IgD-negative memory B cell (primary cell): ENCODE measurements around the gene TRERF1. TPM values are rescaled to one million over a fixed set of nuclear protein-coding genes. Genes with fewer than 3 reads are reported as not detected.

Source experiments
- H3K27ac Mint-ChIP-seq, 3 donors: one replicate each; pipeline ENCODE4 v1.8.0; 2020 to 2022; ENCODE audit warnings: mild to moderate bottlenecking in 3 of 3, mixed read lengths in 3 of 3, moderate library complexity in 1 of 3
- H3K27me3 Mint-ChIP-seq: one replicate; pipeline ENCODE4 v1.8.0; 2021; ENCODE audit warnings: mixed read lengths
- H3K36me3 Mint-ChIP-seq: one replicate; pipeline ENCODE4 v1.8.0; 2020; ENCODE audit warnings: mild to moderate bottlenecking, mixed read lengths
- H3K4me1 Mint-ChIP-seq, 3 donors: one replicate each; pipeline ENCODE4 v1.8.0; 2020 to 2022; ENCODE audit warnings: mixed read lengths in 3 of 3, mild to moderate bottlenecking in 1 of 3
- H3K4me3 Mint-ChIP-seq, 4 donors: one replicate each; pipeline ENCODE4 v1.8.0; 2020 to 2022; ENCODE audit warnings: mild to moderate bottlenecking in 4 of 4, mixed read lengths in 4 of 4, moderate library complexity in 3 of 4
- H3K9me3 Mint-ChIP-seq, 3 donors: one replicate each; pipeline ENCODE4 v1.8.0; 2020 to 2021; ENCODE audit warnings: mixed read lengths in 3 of 3, mild to moderate bottlenecking in 1 of 3
- polyA plus RNA-seq: library from polyadenylated mRNA; unstranded; fragments of 300-500 nt; fragmentation: Illumina TruSeq; gene quantifications from one replicate; pipeline ENCODE4 v1.2.3, GENCODE V29; 2021

Gene TRERF1
- polyA plus RNA-seq, 1 donor from 2014 or later: 1.6 TPM

DNA sequence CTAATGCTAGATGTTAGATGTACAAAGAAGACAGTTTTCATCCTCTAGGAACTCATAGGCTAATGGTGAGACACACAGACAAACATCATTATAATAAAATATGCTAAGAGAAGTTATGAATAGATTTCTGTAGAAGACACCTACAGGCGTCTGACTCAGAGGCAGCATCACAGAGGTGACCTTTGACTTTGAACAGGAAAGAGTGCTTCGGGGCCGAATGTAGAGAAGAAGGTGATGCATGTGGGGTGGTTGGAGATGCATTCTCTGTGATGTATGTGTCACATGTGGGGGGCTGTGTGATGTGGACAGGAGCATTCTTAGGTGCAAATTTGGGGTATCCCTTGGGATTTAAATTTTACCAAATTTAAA is 271.8 kb downstream of the TRERF1 start:
- H3K36me3 Mint-ChIP-seq: peaks cover 2% of the 10 kb centered on the region
- no peaks in the 10 kb centered on the region for H3K9me3 Mint-ChIP-seq
- peaks cover 0 to 2% (median 0%) of the 10 kb centered on the region in 3 donors for H3K4me1 Mint-ChIP-seq
- H3K27ac Mint-ChIP-seq: no peak overlapping the region
- peaks cover 2% of the 10 kb centered on the region for H3K27me3 Mint-ChIP-seq
- no peak overlapping the region for H3K4me3 Mint-ChIP-seq

DNA sequence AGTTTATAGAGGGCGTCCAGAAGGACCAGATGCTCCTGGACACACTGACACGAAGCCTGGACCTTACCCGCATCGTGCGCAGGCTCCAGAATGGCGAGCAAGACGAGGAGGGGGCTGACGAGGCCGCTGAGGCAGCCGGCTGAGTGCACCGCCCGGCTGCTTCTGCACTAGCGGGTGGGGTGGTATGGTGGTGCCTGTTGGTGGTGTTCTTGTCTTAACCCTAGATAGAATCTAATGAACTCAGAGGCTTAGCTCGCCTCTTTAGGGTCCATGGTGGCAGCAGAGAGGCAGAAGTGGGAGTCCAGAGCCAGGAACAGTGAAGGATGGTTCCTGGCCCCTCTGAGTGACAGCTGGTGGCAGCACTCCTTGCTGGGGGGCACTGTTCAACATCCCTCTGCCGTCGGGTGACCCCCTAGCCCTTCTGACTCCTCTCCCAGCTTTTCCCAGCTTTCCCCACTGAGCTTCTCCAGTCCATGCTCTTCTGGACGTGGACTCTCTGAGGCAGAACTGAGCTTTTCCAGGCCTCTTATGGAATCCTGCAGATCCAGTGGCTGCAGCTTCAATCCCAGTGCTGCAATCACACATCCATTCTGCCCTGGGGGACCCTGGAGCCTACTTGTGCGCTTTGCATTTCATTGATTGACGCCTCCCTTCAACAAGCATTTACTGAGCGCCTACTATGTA is 272.3 kb downstream of the TRERF1 start:
- no peak overlapping the region for H3K27ac Mint-ChIP-seq
- H3K27me3 Mint-ChIP-seq: peaks cover 2% of the 10 kb centered on the region
- H3K36me3 Mint-ChIP-seq: peaks cover 2% of the 10 kb centered on the region
- H3K9me3 Mint-ChIP-seq: no peaks in the 10 kb centered on the region
- H3K4me1 Mint-ChIP-seq: peaks cover 0 to 2% (median 0%) of the 10 kb centered on the region in 3 donors
- H3K4me3 Mint-ChIP-seq: no peak overlapping the region

DNA sequence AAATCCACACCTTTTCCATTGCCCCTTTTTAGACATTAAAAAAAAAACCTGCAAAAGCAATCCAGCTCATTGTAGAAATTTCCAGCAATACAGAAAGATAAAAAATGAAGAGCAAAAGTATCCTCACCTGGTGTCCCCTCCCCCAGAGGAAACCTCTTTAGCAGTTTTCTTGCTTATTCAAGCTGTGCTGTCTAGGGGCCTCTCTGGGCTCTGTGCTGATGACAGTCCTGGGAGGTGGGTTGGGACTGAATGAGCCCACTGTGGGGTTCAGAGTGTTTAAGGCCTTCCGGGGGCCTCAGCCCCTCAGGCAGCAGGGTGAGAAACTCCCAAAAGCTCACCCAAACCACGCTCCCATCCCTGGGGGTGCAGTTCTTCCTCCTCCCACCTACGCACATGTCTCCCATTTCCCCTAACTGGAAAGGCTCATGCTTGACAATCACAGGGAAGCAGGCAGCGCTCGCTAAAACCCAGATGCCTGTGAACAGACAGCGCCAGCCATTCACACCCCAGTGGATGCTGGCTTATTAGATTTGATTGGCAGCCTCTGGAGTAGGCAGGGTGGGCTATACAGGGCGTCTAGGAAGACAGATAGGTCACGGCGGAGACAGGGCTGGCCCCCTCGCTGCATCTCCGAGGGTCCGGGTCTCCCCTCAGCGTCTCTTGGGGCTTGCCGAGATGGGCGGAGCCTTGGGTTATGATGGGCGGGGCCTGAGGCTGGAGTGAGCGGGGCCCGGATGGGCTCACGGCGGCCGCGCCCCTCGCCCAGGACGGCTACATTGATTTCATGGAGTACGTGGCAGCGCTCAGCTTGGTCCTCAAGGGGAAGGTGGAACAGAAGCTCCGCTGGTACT is 274.0 kb downstream of the TRERF1 start:
- no peak overlapping the region for H3K27ac Mint-ChIP-seq
- peaks cover 2% of the 10 kb centered on the region for H3K27me3 Mint-ChIP-seq
- peaks cover 0 to 2% (median 0%) of the 10 kb centered on the region in 3 donors for H3K4me1 Mint-ChIP-seq
- H3K4me3 Mint-ChIP-seq: peak overlapping the region in 1 of 4 donors; percentile 58
- H3K9me3 Mint-ChIP-seq: no peaks in the 10 kb centered on the region
- H3K36me3 Mint-ChIP-seq: peaks cover 2% of the 10 kb centered on the region

DNA sequence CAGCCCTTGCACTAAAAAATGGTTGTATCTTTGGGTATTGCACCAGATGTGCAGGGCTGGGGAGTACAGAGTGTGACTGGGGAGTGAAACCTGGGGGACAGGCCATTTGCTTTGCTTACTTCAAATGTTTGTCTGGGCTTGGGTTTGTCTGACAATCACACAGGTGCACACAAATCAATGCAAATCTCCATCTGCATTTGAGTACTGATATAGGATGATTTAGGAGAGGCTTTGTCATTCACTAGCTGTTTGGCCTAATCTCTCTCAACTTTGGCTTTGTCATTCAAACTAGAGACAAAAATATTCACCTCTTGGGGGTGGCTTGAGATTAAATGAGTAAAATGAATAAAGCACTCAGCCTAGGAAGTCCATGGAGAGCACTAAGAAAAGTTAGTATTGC is 274.7 kb downstream of the TRERF1 start:
- H3K4me1 Mint-ChIP-seq: peaks cover 0 to 2% (median 0%) of the 10 kb centered on the region in 3 donors
- no peaks in the 10 kb centered on the region for H3K9me3 Mint-ChIP-seq
- H3K27me3 Mint-ChIP-seq: peaks cover 2% of the 10 kb centered on the region
- no peak overlapping the region for H3K4me3 Mint-ChIP-seq
- H3K36me3 Mint-ChIP-seq: peaks cover 2% of the 10 kb centered on the region
- H3K27ac Mint-ChIP-seq: no peak overlapping the region

DNA sequence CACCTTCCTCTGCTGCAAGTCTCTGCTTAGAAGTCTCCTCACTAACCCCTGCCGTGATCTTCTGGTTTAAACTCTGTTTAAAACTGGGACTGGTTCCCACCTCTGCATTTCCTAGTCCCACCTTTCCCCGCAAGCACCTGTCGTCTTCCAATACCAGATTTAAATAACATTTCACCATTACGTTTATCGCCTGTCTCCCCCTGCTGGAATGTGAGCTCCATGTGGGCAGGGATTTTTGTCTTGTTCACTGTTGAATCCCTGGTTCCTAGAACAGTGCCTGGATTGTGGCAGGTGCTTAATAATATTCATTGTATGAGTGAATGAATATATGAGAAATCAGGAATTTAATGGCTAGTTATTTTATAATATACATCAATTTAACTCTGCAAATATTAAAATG is 275.9 kb downstream of the TRERF1 start:
- peaks cover 2% of the 10 kb centered on the region for H3K36me3 Mint-ChIP-seq
- peaks cover 0 to 2% (median 0%) of the 10 kb centered on the region in 3 donors for H3K4me1 Mint-ChIP-seq
- H3K27me3 Mint-ChIP-seq: peaks cover 2% of the 10 kb centered on the region
- H3K9me3 Mint-ChIP-seq: no peaks in the 10 kb centered on the region
- no peak overlapping the region for H3K27ac Mint-ChIP-seq
- H3K4me3 Mint-ChIP-seq: no peak overlapping the region

Other genes with a start within 250 kb of the TRERF1 start
- 44.8 TPM for gene MRPS10, start 234.1 kb downstream of the TRERF1 start, polyA plus RNA-seq
- 11.6 TPM for gene UBR2, start 112.1 kb upstream of the TRERF1 start, polyA plus RNA-seq